ENCODE measurements around the gene PDYN.

DNA sequence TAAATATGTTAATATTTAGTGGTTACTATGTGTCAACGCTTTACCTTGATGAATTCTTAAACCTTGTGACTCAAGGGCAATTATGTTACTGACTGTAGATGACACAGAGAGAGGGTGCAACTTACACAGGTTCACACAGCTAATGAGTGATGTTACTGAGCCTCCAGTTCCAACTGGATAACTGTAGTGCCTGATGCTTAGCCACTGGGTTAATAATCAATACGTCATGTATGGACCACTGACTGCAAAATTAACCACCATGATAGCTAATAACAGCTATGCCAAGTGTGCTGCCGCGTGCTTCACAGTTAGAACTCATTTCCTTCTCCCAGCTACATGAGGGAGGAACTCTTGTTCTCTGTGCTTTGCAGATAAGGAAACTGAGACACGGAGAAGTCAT is 53.3 kb downstream of the PDYN start:
- TF ChIP-seq POLR2A (IDR thresholded peaks at IDR 0.05; ENCODE audit: low read length) (no peak), GATA1 (IDR thresholded peaks at IDR 0.05; ENCODE audit: low read depth, low read length) (no peak)
